HEK293 (cell line): ENCODE results near the gene UNC13A.
A peak's percentile ranks its signal among the peaks of the same experiment; 100 is the strongest.

ENCODE experiments used
- CTCF ChIA-PET: fragments of 350-600 bp; formaldehyde crosslinking; extraction: SDS; loops from one replicate; lab custom pipeline; 2021; ENCODE audit warnings: antibody characterized with exemption; lab: Yijun Ruan, JAX
- POLR2A ChIA-PET: fragments of 300-600 bp; formaldehyde crosslinking; extraction: SDS; loops from one replicate; lab custom pipeline; 2020; ENCODE audit warnings: antibody characterized with exemption, inconsistent platforms; lab: Yijun Ruan, JAX
- H3K27ac ChIP-seq: fragments of 200-500 bp; sonication (Bioruptor generic); 2 replicates; pipeline ENCODE4 v1.5.1; 2014; ENCODE audit warnings: low read depth, low read length, control low read depth, inconsistent platforms; ENCODE audit errors: extremely low read depth
- H3K36me3 ChIP-seq, 2 experiments: fragments of 200-500 bp in 1 of 2; sonication (Bioruptor generic) in 1 of 2; 1 replicate in 1 of 2; 2 replicates in 1 of 2; pipeline ENCODE4 v1.5.1; 2014 to 2017; ENCODE audit warnings: inconsistent platforms in 2 of 2, low read length in 2 of 2; ENCODE audit not compliant: control insufficient read depth in 2 of 2, insufficient read depth in 1 of 2
- H3K4me1 ChIP-seq: fragments of 200-500 bp; sonication (Bioruptor generic); 2 replicates; pipeline ENCODE4 v1.5.1; 2014; ENCODE audit warnings: mild to moderate bottlenecking, low read length, inconsistent platforms; ENCODE audit not compliant: control insufficient read depth, insufficient read depth
- H3K4me3 ChIP-seq: 2 replicates; pipeline ENCODE4 v1.5.1; 2011; ENCODE audit warnings: low read depth, mild to moderate bottlenecking, control low read depth, low read length, moderate library complexity
- H3K9me3 ChIP-seq: fragments of 200-500 bp; sonication (Bioruptor generic); 2 replicates; pipeline ENCODE4 v1.5.1; 2014; ENCODE audit warnings: low read depth, low read length, inconsistent platforms; ENCODE audit not compliant: control insufficient read depth, insufficient read depth
- GLI4 ChIP-seq: fragments of 450-650 bp; formaldehyde crosslinking; IDR thresholded peaks from 2 replicates; pipeline ENCODE4 v1.5.1; 2016; ENCODE audit warnings: missing biosample characterization, missing genetic modification characterization
- HOXD13 ChIP-seq: sonication (generic); formaldehyde crosslinking; IDR thresholded peaks from 2 replicates; pipeline ENCODE4 v1.8.0; 2022; ENCODE audit warnings: missing genetic modification reagents, borderline replicate concordance
- TCF7L2 ChIP-seq: IDR thresholded peaks from 2 replicates; pipeline ENCODE4 v1.6.1; 2011; ENCODE audit warnings: low read depth, mild to moderate bottlenecking, inconsistent platforms, low read length, moderate library complexity, borderline replicate concordance
- ZFHX2 ChIP-seq: fragments of 450-650 bp; formaldehyde crosslinking; conservative IDR thresholded peaks from 2 replicates; pipeline ENCODE4 v1.5.1; 2016; ENCODE audit warnings: missing biosample characterization, missing genetic modification characterization
- ZFP37 ChIP-seq: fragments of 450-650 bp; formaldehyde crosslinking; IDR thresholded peaks from 2 replicates; pipeline ENCODE4 v1.5.1; 2016; ENCODE audit warnings: missing biosample characterization, missing genetic modification characterization
- ZNF114 ChIP-seq: fragments of 450-650 bp; formaldehyde crosslinking; IDR thresholded peaks from 2 replicates; pipeline ENCODE4 v1.5.0; 2017; ENCODE audit warnings: missing biosample characterization, missing genetic modification characterization
- ZNF138 ChIP-seq: fragments of 450-650 bp; formaldehyde crosslinking; IDR thresholded peaks from 2 replicates; pipeline ENCODE4 v1.5.1; 2016; ENCODE audit warnings: missing biosample characterization, missing genetic modification characterization, borderline replicate concordance
- ZNF169 ChIP-seq: fragments of 450-650 bp; formaldehyde crosslinking; IDR thresholded peaks from 2 replicates; pipeline ENCODE4 v1.5.1; 2016; ENCODE audit warnings: missing biosample characterization, missing genetic modification characterization
- ZNF184 ChIP-seq: fragments of 450-650 bp; IDR thresholded peaks from 2 replicates; pipeline ENCODE4 v1.5.1; 2018; ENCODE audit warnings: missing biosample characterization, mild to moderate bottlenecking, missing genetic modification characterization
- ZNF19 ChIP-seq: fragments of 450-650 bp; formaldehyde crosslinking; IDR thresholded peaks from 2 replicates; pipeline ENCODE4; 2016; ENCODE audit warnings: missing biosample characterization, missing genetic modification characterization, low read depth
- ZNF221 ChIP-seq: fragments of 450-650 bp; formaldehyde crosslinking; IDR thresholded peaks from 2 replicates; pipeline ENCODE4 v1.5.1; 2017; ENCODE audit warnings: missing biosample characterization, missing genetic modification characterization, borderline replicate concordance
- ZNF302 ChIP-seq: fragments of 450-650 bp; formaldehyde crosslinking; IDR thresholded peaks from 2 replicates; pipeline ENCODE4 v1.5.1; 2016; ENCODE audit warnings: missing biosample characterization, missing genetic modification characterization, low read depth
- ZNF335 ChIP-seq: fragments of 450-650 bp; formaldehyde crosslinking; conservative IDR thresholded peaks from 2 replicates; pipeline ENCODE4 v1.5.1; 2016; ENCODE audit warnings: missing biosample characterization, missing genetic modification characterization
- ZNF391 ChIP-seq: fragments of 450-650 bp; formaldehyde crosslinking; IDR thresholded peaks from 2 replicates; pipeline ENCODE4 v1.5.1; 2016; ENCODE audit warnings: low read depth, missing biosample characterization, missing genetic modification characterization, borderline replicate concordance
- ZNF394 ChIP-seq: fragments of 450-650 bp; formaldehyde crosslinking; IDR thresholded peaks from 2 replicates; pipeline ENCODE4 v1.5.1; 2016; ENCODE audit warnings: missing biosample characterization, missing genetic modification characterization, mild to moderate bottlenecking, moderate library complexity, borderline replicate concordance
- ZNF404 ChIP-seq: fragments of 450-650 bp; formaldehyde crosslinking; IDR thresholded peaks from 2 replicates; pipeline ENCODE4 v1.5.1; 2017; ENCODE audit warnings: missing biosample characterization, missing genetic modification characterization
- ZNF501 ChIP-seq: fragments of 450-650 bp; formaldehyde crosslinking; IDR thresholded peaks from 2 replicates; pipeline ENCODE4 v1.5.1; 2016; ENCODE audit warnings: missing biosample characterization, missing genetic modification characterization
- ZNF521 ChIP-seq: fragments of 450-650 bp; formaldehyde crosslinking; IDR thresholded peaks from 2 replicates; pipeline ENCODE4 v1.5.1; 2017; ENCODE audit warnings: missing biosample characterization, mild to moderate bottlenecking, missing genetic modification characterization
- ZNF558 ChIP-seq: fragments of 450-650 bp; formaldehyde crosslinking; IDR thresholded peaks from 2 replicates; pipeline ENCODE4 v1.5.1; 2016; ENCODE audit warnings: missing biosample characterization, missing genetic modification characterization
- ZNF600 ChIP-seq: fragments of 450-650 bp; formaldehyde crosslinking; IDR thresholded peaks from 2 replicates; pipeline ENCODE4 v1.5.1; 2016; ENCODE audit warnings: missing biosample characterization, missing genetic modification characterization
- ZNF658 ChIP-seq: fragments of 450-650 bp; formaldehyde crosslinking; IDR thresholded peaks from 2 replicates; pipeline ENCODE4; 2016; ENCODE audit warnings: missing biosample characterization, missing genetic modification characterization
- ZNF707 ChIP-seq: fragments of 450-650 bp; formaldehyde crosslinking; IDR thresholded peaks from 2 replicates; pipeline ENCODE4 v1.5.1; 2016; ENCODE audit warnings: missing biosample characterization, missing genetic modification characterization
- TF ChIP-seq, protein P1 (sequence below): fragments of 450-650 bp; formaldehyde crosslinking; IDR thresholded peaks from 2 replicates; pipeline ENCODE4 v1.5.1; 2017; ENCODE audit warnings: missing biosample characterization, missing genetic modification characterization
- TF ChIP-seq, protein P2 (sequence below): fragments of 450-650 bp; formaldehyde crosslinking; IDR thresholded peaks from 2 replicates; pipeline ENCODE4 v1.5.1; 2016; ENCODE audit warnings: missing biosample characterization, missing genetic modification characterization, low read depth
- TF ChIP-seq, protein P3 (sequence below): fragments of 450-650 bp; formaldehyde crosslinking; IDR thresholded peaks from 2 replicates; pipeline ENCODE4 v1.5.1; 2016; ENCODE audit warnings: missing biosample characterization, missing genetic modification characterization
- TF ChIP-seq, protein P4 (sequence below): fragments of 450-650 bp; formaldehyde crosslinking; IDR thresholded peaks from 2 replicates; pipeline ENCODE4 v1.5.1; 2016; ENCODE audit warnings: missing biosample characterization, missing genetic modification characterization
- TF ChIP-seq, protein P5 (sequence below): fragments of 450-650 bp; IDR thresholded peaks from 2 replicates; pipeline ENCODE4 v1.5.1; 2018; ENCODE audit warnings: missing biosample characterization, missing genetic modification characterization
- TF ChIP-seq, protein P6 (sequence below): fragments of 450-650 bp; formaldehyde crosslinking; IDR thresholded peaks from 2 replicates; pipeline ENCODE4 v1.5.1; 2017; ENCODE audit warnings: missing biosample characterization, missing genetic modification characterization

UNC13A gene

DNA sequence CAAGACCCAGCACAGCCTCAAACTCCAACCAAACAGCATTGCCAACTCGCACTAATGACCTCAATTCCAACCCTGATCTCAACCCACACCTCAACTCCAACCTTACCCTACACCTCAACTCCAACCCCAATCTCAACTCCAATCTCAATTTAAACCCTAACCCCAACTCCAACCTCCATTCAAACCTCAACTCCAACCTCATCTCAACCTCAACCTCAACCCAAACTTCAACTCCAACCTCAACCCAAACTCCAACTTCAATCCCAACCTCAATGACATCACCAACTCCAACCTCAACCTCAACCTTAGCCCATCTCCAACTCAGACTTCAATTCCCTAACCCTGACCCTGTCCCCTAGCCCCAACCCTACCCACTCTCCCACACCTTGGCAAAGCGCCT, 58.4 kb downstream of the UNC13A start:
- POLR2A ChIA-PET, result no interaction called here
- no peak overlapping the region for H3K4me3 ChIP-seq
- no peaks in the 10 kb centered on the region for H3K36me3 ChIP-seq
- H3K9me3 ChIP-seq, result no peaks in the 10 kb centered on the region
- CTCF ChIA-PET, result interaction anchor here (0.6 kb wide), 1 partner anchor 29 kb away, joined by 3 read pairs; no protein-coding TSS in a partner anchor
- no peaks in the 10 kb centered on the region for H3K4me1 ChIP-seq
- H3K27ac ChIP-seq, result no peak overlapping the region
- TF ChIP-seq ZNF391 (no peak), ZNF658 (no peak), GLI4 (tag by site-specific recombination) (0 out of 2 replicates have a peak, but pooled peaks have one; percentile 29), ZNF600 (tag by site-specific recombination) (0 out of 2 replicates have a peak, but pooled peaks have one; percentile 26), ZNF335 (tag by site-specific recombination) (no peak), ZNF19 (tag by site-specific recombination) (no peak), ZNF707 (no peak), ZFHX2 (tag by site-specific recombination) (no peak), ZNF138 (tag by site-specific recombination) (no peak), ZNF521 (tag by site-specific recombination) (no peak), ZNF394 (tag by site-specific recombination) (no peak), ZFP37 (tag by site-specific recombination) (no peak), ZNF114 (tag by site-specific recombination) (no peak), ZNF558 (tag by site-specific recombination) (no peak), TCF7L2 (no peak), ZNF221 (no peak), ZNF184 (no peak), HOXD13 (no peak), ZNF501 (tag by site-specific recombination) (no peak), ZNF404 (tag by site-specific recombination) (no peak), ZNF169 (0 out of 2 replicates have a peak, but pooled peaks have one; percentile 24), ZNF302 (tag by site-specific recombination) (no peak)
- TF ChIP-seq, protein P1, sequence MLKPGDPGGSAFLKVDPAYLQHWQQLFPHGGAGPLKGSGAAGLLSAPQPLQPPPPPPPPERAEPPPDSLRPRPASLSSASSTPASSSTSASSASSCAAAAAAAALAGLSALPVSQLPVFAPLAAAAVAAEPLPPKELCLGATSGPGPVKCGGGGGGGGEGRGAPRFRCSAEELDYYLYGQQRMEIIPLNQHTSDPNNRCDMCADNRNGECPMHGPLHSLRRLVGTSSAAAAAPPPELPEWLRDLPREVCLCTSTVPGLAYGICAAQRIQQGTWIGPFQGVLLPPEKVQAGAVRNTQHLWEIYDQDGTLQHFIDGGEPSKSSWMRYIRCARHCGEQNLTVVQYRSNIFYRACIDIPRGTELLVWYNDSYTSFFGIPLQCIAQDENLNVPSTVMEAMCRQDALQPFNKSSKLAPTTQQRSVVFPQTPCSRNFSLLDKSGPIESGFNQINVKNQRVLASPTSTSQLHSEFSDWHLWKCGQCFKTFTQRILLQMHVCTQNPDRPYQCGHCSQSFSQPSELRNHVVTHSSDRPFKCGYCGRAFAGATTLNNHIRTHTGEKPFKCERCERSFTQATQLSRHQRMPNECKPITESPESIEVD, result no peak
- TF ChIP-seq, protein P2, sequence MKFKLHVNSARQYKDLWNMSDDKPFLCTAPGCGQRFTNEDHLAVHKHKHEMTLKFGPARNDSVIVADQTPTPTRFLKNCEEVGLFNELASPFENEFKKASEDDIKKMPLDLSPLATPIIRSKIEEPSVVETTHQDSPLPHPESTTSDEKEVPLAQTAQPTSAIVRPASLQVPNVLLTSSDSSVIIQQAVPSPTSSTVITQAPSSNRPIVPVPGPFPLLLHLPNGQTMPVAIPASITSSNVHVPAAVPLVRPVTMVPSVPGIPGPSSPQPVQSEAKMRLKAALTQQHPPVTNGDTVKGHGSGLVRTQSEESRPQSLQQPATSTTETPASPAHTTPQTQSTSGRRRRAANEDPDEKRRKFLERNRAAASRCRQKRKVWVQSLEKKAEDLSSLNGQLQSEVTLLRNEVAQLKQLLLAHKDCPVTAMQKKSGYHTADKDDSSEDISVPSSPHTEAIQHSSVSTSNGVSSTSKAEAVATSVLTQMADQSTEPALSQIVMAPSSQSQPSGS (tag by site-specific recombination), result peak; percentile 71
- TF ChIP-seq, protein P3, sequence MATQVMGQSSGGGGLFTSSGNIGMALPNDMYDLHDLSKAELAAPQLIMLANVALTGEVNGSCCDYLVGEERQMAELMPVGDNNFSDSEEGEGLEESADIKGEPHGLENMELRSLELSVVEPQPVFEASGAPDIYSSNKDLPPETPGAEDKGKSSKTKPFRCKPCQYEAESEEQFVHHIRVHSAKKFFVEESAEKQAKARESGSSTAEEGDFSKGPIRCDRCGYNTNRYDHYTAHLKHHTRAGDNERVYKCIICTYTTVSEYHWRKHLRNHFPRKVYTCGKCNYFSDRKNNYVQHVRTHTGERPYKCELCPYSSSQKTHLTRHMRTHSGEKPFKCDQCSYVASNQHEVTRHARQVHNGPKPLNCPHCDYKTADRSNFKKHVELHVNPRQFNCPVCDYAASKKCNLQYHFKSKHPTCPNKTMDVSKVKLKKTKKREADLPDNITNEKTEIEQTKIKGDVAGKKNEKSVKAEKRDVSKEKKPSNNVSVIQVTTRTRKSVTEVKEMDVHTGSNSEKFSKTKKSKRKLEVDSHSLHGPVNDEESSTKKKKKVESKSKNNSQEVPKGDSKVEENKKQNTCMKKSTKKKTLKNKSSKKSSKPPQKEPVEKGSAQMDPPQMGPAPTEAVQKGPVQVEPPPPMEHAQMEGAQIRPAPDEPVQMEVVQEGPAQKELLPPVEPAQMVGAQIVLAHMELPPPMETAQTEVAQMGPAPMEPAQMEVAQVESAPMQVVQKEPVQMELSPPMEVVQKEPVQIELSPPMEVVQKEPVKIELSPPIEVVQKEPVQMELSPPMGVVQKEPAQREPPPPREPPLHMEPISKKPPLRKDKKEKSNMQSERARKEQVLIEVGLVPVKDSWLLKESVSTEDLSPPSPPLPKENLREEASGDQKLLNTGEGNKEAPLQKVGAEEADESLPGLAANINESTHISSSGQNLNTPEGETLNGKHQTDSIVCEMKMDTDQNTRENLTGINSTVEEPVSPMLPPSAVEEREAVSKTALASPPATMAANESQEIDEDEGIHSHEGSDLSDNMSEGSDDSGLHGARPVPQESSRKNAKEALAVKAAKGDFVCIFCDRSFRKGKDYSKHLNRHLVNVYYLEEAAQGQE (tag by site-specific recombination), result no peak
- TF ChIP-seq, protein P4, sequence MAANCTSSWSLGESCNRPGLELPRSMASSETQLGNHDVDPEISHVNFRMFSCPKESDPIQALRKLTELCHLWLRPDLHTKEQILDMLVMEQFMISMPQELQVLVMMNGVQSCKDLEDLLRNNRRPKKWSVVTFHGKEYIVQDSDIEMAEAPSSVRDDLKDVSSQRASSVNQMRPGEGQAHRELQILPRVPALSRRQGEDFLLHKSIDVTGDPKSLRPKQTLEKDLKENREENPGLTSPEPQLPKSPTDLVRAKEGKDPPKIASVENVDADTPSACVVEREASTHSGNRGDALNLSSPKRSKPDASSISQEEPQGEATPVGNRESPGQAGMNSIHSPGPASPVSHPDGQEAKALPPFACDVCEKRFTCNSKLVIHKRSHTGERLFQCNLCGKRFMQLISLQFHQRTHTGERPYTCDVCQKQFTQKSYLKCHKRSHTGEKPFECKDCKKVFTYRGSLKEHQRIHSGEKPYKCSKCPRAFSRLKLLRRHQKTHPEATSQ (tag by site-specific recombination), result no peak
- TF ChIP-seq, protein P5, sequence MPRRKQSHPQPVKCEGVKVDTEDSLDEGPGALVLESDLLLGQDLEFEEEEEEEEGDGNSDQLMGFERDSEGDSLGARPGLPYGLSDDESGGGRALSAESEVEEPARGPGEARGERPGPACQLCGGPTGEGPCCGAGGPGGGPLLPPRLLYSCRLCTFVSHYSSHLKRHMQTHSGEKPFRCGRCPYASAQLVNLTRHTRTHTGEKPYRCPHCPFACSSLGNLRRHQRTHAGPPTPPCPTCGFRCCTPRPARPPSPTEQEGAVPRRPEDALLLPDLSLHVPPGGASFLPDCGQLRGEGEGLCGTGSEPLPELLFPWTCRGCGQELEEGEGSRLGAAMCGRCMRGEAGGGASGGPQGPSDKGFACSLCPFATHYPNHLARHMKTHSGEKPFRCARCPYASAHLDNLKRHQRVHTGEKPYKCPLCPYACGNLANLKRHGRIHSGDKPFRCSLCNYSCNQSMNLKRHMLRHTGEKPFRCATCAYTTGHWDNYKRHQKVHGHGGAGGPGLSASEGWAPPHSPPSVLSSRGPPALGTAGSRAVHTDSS (tag by site-specific recombination), result no peak
- TF ChIP-seq, protein P6, sequence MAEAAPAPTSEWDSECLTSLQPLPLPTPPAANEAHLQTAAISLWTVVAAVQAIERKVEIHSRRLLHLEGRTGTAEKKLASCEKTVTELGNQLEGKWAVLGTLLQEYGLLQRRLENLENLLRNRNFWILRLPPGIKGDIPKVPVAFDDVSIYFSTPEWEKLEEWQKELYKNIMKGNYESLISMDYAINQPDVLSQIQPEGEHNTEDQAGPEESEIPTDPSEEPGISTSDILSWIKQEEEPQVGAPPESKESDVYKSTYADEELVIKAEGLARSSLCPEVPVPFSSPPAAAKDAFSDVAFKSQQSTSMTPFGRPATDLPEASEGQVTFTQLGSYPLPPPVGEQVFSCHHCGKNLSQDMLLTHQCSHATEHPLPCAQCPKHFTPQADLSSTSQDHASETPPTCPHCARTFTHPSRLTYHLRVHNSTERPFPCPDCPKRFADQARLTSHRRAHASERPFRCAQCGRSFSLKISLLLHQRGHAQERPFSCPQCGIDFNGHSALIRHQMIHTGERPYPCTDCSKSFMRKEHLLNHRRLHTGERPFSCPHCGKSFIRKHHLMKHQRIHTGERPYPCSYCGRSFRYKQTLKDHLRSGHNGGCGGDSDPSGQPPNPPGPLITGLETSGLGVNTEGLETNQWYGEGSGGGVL (tag by site-specific recombination), result 0 out of 2 replicates have a peak, but pooled peaks have one; percentile 14
